Left lung (tissue), 10 donors: ENCODE results near the gene DOHH. TPM values are rescaled to one million over a fixed set of nuclear protein-coding genes. Genes with fewer than 3 reads are reported as not detected.

Source experiments
- ATAC-seq: fragments of 200-7000 bp; cut with Tn5 transposase; one replicate; pipeline ENCODE4 v1.9.1; 2020; ENCODE audit warnings: moderate library complexity
- DNase-seq, 4 donors: peaks; one replicate each; pipeline ENCODE4 v3.0.0-alpha.2; 2013 to 2020
- H3K27ac ChIP-seq, 2 donors: fragments of 200-600 bp; sonication (generic) in 1 of 2; one replicate each; pipeline versions ENCODE4 v1.5.0 to v1.8.0; 2020 to 2021
- H3K27me3 ChIP-seq, 2 donors: fragments of 200-600 bp; sonication (generic) in 1 of 2; one replicate each; pipeline versions ENCODE4 v1.5.0 to v1.8.0; 2020 to 2021
- H3K36me3 ChIP-seq, 2 donors: fragments of 200-600 bp; sonication (generic) in 1 of 2; one replicate each; pipeline versions ENCODE4 v1.5.0 to v1.8.0; 2020 to 2021
- H3K4me1 ChIP-seq, 2 donors: fragments of 200-600 bp; one replicate each; pipeline ENCODE4 v1.8.0; 2021
- H3K4me3 ChIP-seq, 2 donors: fragments of 200-600 bp; sonication (generic) in 1 of 2; one replicate each; pipeline versions ENCODE4 v1.5.0 to v1.8.0; 2020 to 2021; ENCODE audit warnings: mild to moderate bottlenecking in 1 of 2
- H3K9me3 ChIP-seq, 2 donors: fragments of 200-600 bp; sonication (generic) in 1 of 2; one replicate each; pipeline versions ENCODE4 v1.5.0 to v1.8.0; 2020 to 2021
- intact Hi-C, 2 donors: fragments of 100-400 bp; cut with DNase I; formaldehyde crosslinking; loops; one replicate each; pipeline versions ENCODE4 v1.11.2 to v1.14.2; 2022
- polyA plus RNA-seq, 6 donors: library from polyadenylated mRNA; unstranded; fragments of 120-200 nt; gene quantifications; one replicate each; pipeline ENCODE4 v1.2.1, GENCODE V29; 2013; ENCODE audit not compliant: insufficient read length in 6 of 6
- total RNA-seq, 2 donors: library from RNA; stranded (reverse); fragmentation: NEBNext Ultra II Directional; extraction: Animal tissue kit (Norgen Biotek cat#: 25700); gene quantifications; one replicate each; pipeline ENCODE4 v1.2.1, GENCODE V29; 2021
- TF ChIP-seq, protein P1 (sequence below), 2 donors: fragments of 200-600 bp; sonication (generic) in 1 of 2; IDR thresholded peaks; one replicate each; pipeline versions ENCODE4 v1.5.0 to v1.8.0; 2021; ENCODE audit warnings: antibody characterized with exemption in 2 of 2
- donor health status: DM: no; HTN: yes; CAD: no.
- donor health status: DM: no; HTN: no; CAD: no.

DOHH gene
- total and polyA plus RNA-seq, 8 donors: 5.8 to 14.1 (median 7.9) TPM

DNA sequence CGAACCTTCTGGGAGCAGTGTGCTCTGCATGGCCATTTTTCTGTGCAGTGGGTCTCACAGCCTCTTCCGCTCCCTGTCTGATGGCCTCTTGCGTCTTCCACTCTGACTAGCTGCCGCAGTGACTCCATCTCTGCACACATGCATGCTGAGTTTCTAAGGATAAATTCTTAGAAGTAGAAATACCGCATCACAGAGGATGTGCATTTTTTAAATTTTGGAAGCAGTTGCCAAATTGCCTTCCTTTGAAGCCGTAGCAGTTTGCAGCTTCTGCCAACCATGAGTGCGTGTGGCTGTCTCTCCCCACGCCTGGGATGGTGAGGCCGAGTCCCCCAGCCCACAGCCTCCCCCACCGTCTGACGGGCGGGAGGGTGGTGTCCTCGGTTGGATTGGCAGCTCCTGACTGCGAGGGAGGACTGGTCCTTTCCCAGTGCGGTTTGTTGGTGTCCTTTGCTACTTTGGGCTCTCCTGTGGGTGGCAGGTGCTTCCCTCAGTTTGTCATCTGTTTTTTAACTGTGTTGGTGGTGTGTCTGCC is 15.5 kb upstream of the DOHH start:
- TF ChIP-seq, protein P1, sequence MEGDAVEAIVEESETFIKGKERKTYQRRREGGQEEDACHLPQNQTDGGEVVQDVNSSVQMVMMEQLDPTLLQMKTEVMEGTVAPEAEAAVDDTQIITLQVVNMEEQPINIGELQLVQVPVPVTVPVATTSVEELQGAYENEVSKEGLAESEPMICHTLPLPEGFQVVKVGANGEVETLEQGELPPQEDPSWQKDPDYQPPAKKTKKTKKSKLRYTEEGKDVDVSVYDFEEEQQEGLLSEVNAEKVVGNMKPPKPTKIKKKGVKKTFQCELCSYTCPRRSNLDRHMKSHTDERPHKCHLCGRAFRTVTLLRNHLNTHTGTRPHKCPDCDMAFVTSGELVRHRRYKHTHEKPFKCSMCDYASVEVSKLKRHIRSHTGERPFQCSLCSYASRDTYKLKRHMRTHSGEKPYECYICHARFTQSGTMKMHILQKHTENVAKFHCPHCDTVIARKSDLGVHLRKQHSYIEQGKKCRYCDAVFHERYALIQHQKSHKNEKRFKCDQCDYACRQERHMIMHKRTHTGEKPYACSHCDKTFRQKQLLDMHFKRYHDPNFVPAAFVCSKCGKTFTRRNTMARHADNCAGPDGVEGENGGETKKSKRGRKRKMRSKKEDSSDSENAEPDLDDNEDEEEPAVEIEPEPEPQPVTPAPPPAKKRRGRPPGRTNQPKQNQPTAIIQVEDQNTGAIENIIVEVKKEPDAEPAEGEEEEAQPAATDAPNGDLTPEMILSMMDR (IDR thresholded peaks at IDR 0.05): no peak
- intact Hi-C loops: no loop called here
- no peak overlapping the region for H3K4me3 ChIP-seq
- H3K27me3 ChIP-seq: no peaks in the 10 kb centered on the region
- H3K9me3 ChIP-seq: no peaks in the 10 kb centered on the region
- peaks cover 0 to 36% of the 10 kb centered on the region in 2 donors for H3K36me3 ChIP-seq
- H3K27ac ChIP-seq: no peak overlapping the region
- ATAC-seq (no peak), DNase-seq (no peak)
- H3K4me1 ChIP-seq: peaks cover 0 to 20% of the 10 kb centered on the region in 2 donors

DNA sequence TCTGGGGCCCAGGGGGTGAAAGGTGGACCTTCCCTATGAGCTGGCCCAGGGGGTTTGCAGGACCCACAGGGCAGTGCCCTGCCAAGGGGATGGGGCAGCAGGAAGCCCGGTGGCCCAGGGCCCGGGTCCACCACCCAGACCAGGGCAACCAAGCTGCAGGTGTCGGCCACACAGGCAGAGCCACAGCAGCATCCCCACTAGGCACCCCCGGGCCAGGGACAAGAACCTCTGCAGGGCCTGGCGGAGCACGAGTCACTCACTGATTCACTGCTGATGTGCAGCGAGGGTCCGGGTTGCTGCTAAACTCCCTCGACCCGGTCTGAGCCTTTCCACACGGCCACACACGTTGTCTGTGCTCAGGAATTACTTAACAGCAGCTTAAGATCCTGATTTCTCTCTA is 14.5 kb upstream of the DOHH start:
- TF ChIP-seq, protein P1 (IDR thresholded peaks at IDR 0.05): no peak

DNA sequence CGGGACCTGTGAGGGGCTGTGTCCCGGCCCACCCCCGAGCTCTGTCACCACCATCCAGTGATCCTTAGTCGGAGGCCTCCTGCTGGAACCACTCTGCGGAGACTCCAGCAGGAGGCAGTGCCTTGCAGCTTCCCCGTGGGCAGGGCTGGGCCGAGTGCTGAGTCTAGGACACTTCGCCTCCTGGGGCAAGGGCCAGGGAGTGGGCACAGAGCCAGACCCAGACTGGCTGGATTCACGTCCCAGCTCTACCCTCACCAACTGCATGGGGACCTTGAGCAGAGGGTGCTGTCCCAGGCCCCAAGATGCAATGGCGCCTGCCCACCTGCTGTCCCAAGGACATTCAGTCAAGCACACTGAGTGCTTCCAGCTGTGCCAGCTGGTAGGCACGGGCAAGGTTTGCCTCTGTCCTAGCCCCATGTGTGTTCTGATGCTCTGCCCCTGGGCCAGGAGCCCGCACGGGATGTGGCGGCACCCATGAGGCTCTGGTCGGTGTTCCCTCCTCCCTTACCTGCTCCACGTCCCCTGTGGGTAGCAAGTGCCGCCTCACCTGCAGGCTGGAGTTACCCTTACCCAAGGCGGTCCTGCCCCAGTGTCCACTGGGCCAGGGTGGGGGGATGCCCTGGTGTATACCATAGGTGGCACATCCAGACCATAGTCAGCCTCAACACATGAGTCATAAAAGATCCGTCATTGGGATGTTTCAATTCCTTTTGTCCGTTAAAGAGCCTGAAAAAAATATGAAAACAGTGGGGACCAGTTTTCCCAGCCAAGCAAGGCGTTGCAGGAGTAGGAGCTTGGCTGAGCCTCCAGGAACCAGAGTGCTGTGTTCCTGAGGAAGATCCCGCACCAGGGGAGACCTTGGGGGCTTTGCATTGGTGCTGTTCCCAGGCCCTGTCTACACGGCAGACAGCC is 13.0 kb upstream of the DOHH start:
- peak in 1 of 4 donors; percentile 71 for DNase-seq
- Histone ChIP-seq H3K27ac (no peak overlapping the region), H3K27me3 (no peaks in the 10 kb centered on the region), H3K9me3 (no peaks in the 10 kb centered on the region), H3K36me3 (peaks cover 0 to 30% of the 10 kb centered on the region in 2 donors), H3K4me1 (peaks cover 0 to 37% of the 10 kb centered on the region in 2 donors), H3K4me3 (no peak overlapping the region)
- intact Hi-C loops: no loop called here
- TF ChIP-seq, protein P1 (IDR thresholded peaks at IDR 0.05): no peak
- no peak for ATAC-seq

More for the DNA sequence above, 14.5 kb upstream of the DOHH start:
- Histone ChIP-seq H3K36me3 (peaks cover 0 to 36% of the 10 kb centered on the region in 2 donors), H3K9me3 (no peaks in the 10 kb centered on the region), H3K4me1 (peaks cover 0 to 22% of the 10 kb centered on the region in 2 donors), H3K27ac (no peak overlapping the region), H3K27me3 (no peaks in the 10 kb centered on the region), H3K4me3 (no peak overlapping the region)
- ATAC-seq: no peak
- intact Hi-C loops: no loop called here
- no peak for DNase-seq

DNA sequence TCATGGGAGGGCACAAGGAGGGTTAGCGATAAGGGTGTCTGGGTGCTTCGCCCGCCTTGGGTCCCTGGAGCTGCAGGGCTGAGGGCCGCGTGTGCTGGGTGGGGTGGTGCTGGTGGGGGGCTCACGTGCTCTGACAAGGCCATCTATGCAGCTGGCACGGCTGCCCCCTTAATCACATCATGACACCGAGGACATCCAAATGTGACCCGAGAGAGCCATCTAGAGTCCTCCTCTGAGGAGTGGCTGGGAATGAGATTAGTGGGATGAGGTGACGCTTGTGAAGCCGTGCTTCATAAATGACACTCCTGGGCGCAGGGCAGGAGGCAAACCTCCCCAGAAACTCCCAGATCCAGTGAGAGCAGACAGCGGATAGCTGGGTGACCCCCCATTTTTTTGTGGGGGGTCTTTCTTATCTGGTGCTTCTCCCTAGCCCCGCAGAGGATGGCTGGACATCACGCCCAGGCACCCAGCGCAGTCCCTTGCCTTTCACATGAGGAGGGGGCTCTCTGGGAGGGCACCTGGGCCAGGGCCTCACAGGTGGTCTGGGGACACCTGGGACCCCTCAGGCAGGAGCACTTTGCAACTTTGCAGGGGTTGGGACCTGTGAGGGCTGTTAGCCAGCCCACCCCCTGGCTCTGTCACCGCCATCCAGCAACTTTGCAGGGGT is 12.2 kb upstream of the DOHH start:
- Histone ChIP-seq H3K27ac (no peak overlapping the region), H3K9me3 (no peaks in the 10 kb centered on the region), H3K4me3 (no peak overlapping the region), H3K36me3 (peaks cover 0 to 30% of the 10 kb centered on the region in 2 donors), H3K27me3 (no peaks in the 10 kb centered on the region), H3K4me1 (peaks cover 1 to 45% of the 10 kb centered on the region in 2 donors)
- intact Hi-C loops: no loop called here
- DNase-seq: no peak
- no peak for ATAC-seq
- TF ChIP-seq, protein P1 (IDR thresholded peaks at IDR 0.05): no peak
